Heart right ventricle (tissue), 16 donors: ENCODE results near the gene DBNL. TPM values are rescaled to one million over a fixed set of nuclear protein-coding genes. Genes with fewer than 3 reads are reported as not detected.
A peak's percentile ranks its signal among the peaks of the same experiment; 100 is the strongest.

Experiments used
- ATAC-seq, 8 donors: fragments of 200-7000 bp; cut with Tn5 transposase; one replicate each; pipeline ENCODE4 v1.9.1; 2020; ENCODE audit warnings: mild to moderate bottlenecking in 8 of 8, moderate library complexity in 8 of 8, moderate number of reproducible peaks in 1 of 8
- DNase-seq, 2 donors: peaks; one replicate each; pipeline ENCODE4 v3.0.0-alpha.2; 2020
- H3K27ac ChIP-seq, 10 donors: fragments of 200-600 bp; sonication (generic) in 2 of 10; one replicate each; pipeline versions ENCODE4 v1.5.0 to v1.8.0; 2020 to 2022; ENCODE audit warnings: mild to moderate bottlenecking in 3 of 10
- H3K27me3 ChIP-seq, 7 donors: fragments of 200-600 bp; one replicate each; pipeline ENCODE4 v1.8.0; 2021 to 2022; ENCODE audit warnings: mild to moderate bottlenecking in 2 of 7
- H3K36me3 ChIP-seq, 9 donors: fragments of 200-600 bp; sonication (generic) in 1 of 9; one replicate each; pipeline versions ENCODE4 v1.5.0 to v1.8.0; 2020 to 2022; ENCODE audit warnings: mild to moderate bottlenecking in 2 of 9
- H3K4me1 ChIP-seq, 9 donors: fragments of 200-600 bp; sonication (generic) in 1 of 9; one replicate each; pipeline versions ENCODE4 v1.5.0 to v1.8.0; 2020 to 2022; ENCODE audit warnings: mild to moderate bottlenecking in 4 of 9
- H3K4me3 ChIP-seq, 10 donors: fragments of 200-600 bp; sonication (generic) in 2 of 10; one replicate each; pipeline versions ENCODE4 v1.5.0 to v1.8.0; 2020 to 2022; ENCODE audit warnings: mild to moderate bottlenecking in 7 of 10, moderate library complexity in 2 of 10
- H3K9me3 ChIP-seq, 11 donors: fragments of 200-600 bp in 10 of 11; sonication (generic) in 2 of 11; one replicate each; pipeline versions ENCODE4 v1.5.0 to v1.8.0; 2013 to 2022; ENCODE audit warnings: mild to moderate bottlenecking in 2 of 11, control low read depth in 1 of 11, moderate library complexity in 1 of 11
- CTCF ChIP-seq, 9 donors: fragments of 200-600 bp; sonication (generic) in 2 of 9; IDR thresholded peaks; one replicate each; pipeline versions ENCODE4 v1.5.0 to v1.8.0; 2021 to 2022; ENCODE audit warnings: antibody characterized with exemption in 9 of 9, mild to moderate bottlenecking in 5 of 9, moderate library complexity in 1 of 9
- WGBS, 2 donors: extraction: QIAGEN DNeasy Blood & Tissue Kit; methylation state at CpG; one replicate each; pipeline ENCODE4 v1.1.7; 2013; ENCODE audit warnings: inconsistent platforms in 1 of 2; 5-methylcytosine and 5-hydroxymethylcytosine counted together
- intact Hi-C, 10 donors: fragments of 100-400 bp; cut with DNase I; formaldehyde crosslinking; loops; one replicate each; pipeline versions ENCODE4 v1.11.1 to v1.14.2; 2022
- polyA plus RNA-seq, 2 donors: library from polyadenylated mRNA; stranded (reverse); fragments of 200-250 nt; gene quantifications; one replicate each; pipeline ENCODE4 v1.2.3, GENCODE V29; 2013
- total RNA-seq, 10 donors: library from RNA; stranded (reverse); fragmentation: NEBNext Ultra II Directional in 3 of 10; extraction: Animal tissue kit (Norgen Biotek cat#: 25700) in 3 of 10; gene quantifications; one replicate each; pipeline versions ENCODE4 v1.2.1 to v1.2.4, GENCODE V29; 2021 to 2023
- donor health status: Arrhythmogenic right ventricular cardiomyopathy.
- donor health status: ischemic (EF 13 %, LVEDD 7.1; RV severe dilation, severe dysfunction).
- donor health status: healthy with polysubstance abuse.
- donor health status: DM: no; HTN: yes; CAD: no.
- donor health status: DM: no; HTN: no; CAD: no.
- donor health status: ischemic (EF 25% LVEDD 6.9; RV normal size, moderate dysfunction).
- donor health status: ischemic (EF 25% LVEDD 5.7; RV mildly dilated, moderate dysfunction).
- donor health status: healthy.
- donor health status: DM: yes; HTN: yes; CAD: no.
- donor health status: Ischemic cardiomyopathy.
- donor health status: ischemic (EF 35%, LVEDD 5.7; RV mildly dilated, moderate dysfunction).
- donor health status: nonischemic (EF 11% LVEDD 7.7; RV severe dilation, severe dysfunction).
- donor health status: DM: yes; HTN: yes; CAD: no.
- donor health status: PGD.
- donor health status: ischemic (EF 29% LVEDD 5.4; RV normal size, mild dysfunction).
- donor health status: nonischemic (EF 23%, LVEDD 6.1; RV moderate dilation, normal function).

Gene DBNL
- total and polyA plus RNA-seq, 12 donors, result 26.0 to 74.3 (median 35.4) TPM

- no peak overlapping the region for H3K4me3 ChIP-seq
- no peaks in the 10 kb centered on the region for H3K9me3 ChIP-seq
- 93 to 96% methylated on average over 17 of the region's 17 CpGs for WGBS, 2 donors
- peaks cover 25 to 85% (median 57%) of the 10 kb centered on the region in 9 donors for H3K4me1 ChIP-seq
- peak overlapping the region in 3 of 10 donors; percentile 31 to 84 (median 45) for H3K27ac ChIP-seq
- intact Hi-C loops, result loop anchor here in 2 of 10 donors (5.0 to 10.0 kb wide), 2 partner anchors 47 to 119 kb away; partner anchors contain the start of gene POLD2 (in 1 of the 2)
- DNase-seq (no peak), ATAC-seq (no peak)
- no peak for TF ChIP-seq CTCF (IDR thresholded peaks at IDR 0.05)
- no peaks in the 10 kb centered on the region for H3K27me3 ChIP-seq
- H3K36me3 ChIP-seq, result peaks cover 0 to 79% (median 51%) of the 10 kb centered on the region in 9 donors
These were observed 31.0 kb downstream of the DBNL start for GRCh38 chr7:44075296-44076075.

DNA sequence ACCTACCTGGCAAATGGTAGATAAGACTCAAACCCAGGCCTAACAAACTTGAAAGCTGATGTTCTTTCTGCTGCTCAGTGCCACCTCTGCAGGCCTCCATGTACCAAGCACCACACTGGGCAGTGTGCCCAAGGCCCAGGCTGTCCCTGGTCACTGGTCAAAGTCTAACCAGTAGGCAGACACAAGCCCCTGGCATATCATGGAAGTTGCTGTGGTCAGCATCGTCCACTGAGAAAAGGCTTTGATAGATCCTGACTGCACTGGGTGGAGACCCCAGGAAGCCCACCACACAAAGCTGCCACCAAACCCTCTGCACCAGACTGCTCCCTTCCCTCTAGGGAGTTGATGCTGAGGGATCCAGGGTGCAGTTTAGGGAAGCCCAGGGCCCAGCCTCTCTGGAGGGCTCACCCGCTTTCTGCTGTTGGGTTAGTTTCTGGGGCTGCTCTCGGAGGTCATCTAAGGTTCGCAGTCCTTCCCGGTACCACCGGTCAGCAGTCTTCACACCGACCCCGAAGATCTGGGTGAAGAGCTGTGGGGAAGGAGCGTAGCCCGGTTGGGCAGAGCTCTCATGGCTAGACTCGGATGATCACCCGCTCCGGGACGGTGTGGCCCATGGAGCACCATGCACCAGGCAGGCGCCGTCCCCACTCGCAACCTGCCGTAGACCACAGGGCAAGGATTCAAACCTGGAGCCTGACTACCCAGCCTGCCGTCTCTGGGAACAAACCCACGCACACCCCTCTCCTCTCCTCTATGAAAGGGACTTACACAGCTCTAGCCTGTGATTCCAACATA lies 31.8 kb downstream of the DBNL start:
- Histone ChIP-seq H3K27ac (peak overlapping the region in 6 of 10 donors; percentile 2 to 84 (median 62)), H3K4me1 (peaks cover 28 to 90% (median 65%) of the 10 kb centered on the region in 9 donors), H3K9me3 (no peaks in the 10 kb centered on the region), H3K36me3 (peaks cover 0 to 82% (median 53%) of the 10 kb centered on the region in 9 donors), H3K27me3 (no peaks in the 10 kb centered on the region), H3K4me3 (no peak overlapping the region)
- no peak for DNase-seq
- ATAC-seq, result no peak
- TF ChIP-seq CTCF (IDR thresholded peaks at IDR 0.05), result no peak
- WGBS, 2 donors, result 93 to 96% methylated on average over 20 of the region's 20 CpGs
- intact Hi-C loops, result loop anchor here in 2 of 10 donors (5.0 to 10.0 kb wide), 2 partner anchors 46 to 119 kb away; partner anchors contain the start of gene POLD2 (in 1 of the 2)

GRCh38 chr7:44077061-44077460 lies 32.6 kb downstream of the DBNL start:
- 86 to 88% methylated on average over 9 of the region's 9 CpGs for WGBS, 2 donors
- TF ChIP-seq CTCF (IDR thresholded peaks at IDR 0.05), result no peak
- intact Hi-C loops, result loop anchor here in 2 of 10 donors (5.0 to 10.0 kb wide), 2 partner anchors 45 to 118 kb away; partner anchors contain the start of gene POLD2 (in 1 of the 2)

DNA sequence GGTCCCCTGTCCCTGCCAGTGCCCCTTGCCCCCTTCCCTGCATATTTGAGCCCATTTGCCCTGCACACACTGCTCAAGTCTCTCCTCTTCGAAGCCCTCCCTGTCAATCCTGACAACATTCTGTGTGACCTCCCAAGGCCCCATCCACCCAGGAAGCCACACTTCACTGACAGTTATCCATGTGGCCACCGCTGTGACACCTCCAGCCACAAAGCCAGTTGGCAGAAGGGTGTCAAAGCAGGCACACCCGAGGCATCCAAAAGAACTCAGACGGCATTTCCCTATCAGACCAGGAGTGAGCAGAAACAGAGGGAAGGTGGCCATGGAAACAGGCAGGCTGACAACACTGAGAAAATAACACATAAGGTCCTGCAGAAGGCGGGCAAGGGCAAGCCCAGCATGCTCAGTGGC lies 33.2 kb downstream of the DBNL start:
- Histone ChIP-seq H3K27ac (peak overlapping the region in 8 of 10 donors; percentile 74 to 96 (median 78)), H3K4me1 (peaks cover 22 to 82% (median 58%) of the 10 kb centered on the region in 9 donors), H3K36me3 (peaks cover 0 to 81% (median 53%) of the 10 kb centered on the region in 9 donors), H3K9me3 (no peaks in the 10 kb centered on the region), H3K4me3 (no peak overlapping the region), H3K27me3 (no peaks in the 10 kb centered on the region)
- WGBS, 2 donors, result 44 to 58% methylated on average over 5 of the region's 5 CpGs
- intact Hi-C loops, result loop anchor here in 2 of 10 donors (5.0 to 10.0 kb wide), 2 partner anchors 45 to 117 kb away; partner anchors contain the start of gene POLD2 (in 1 of the 2)
- ATAC-seq, result peak; percentile 1 to 52 (median 26)
- TF ChIP-seq CTCF (IDR thresholded peaks at IDR 0.05), result no peak
- peak in 1 of 2 donors; percentile 72 for DNase-seq

More at GRCh38 chr7:44077061-44077460, 32.6 kb downstream of the DBNL start:
- DNase-seq (no peak), ATAC-seq (no peak)
- Histone ChIP-seq H3K27ac (peak overlapping the region in 8 of 10 donors; percentile 19 to 96 (median 78)), H3K4me3 (no peak overlapping the region), H3K4me1 (peaks cover 24 to 88% (median 65%) of the 10 kb centered on the region in 9 donors), H3K36me3 (peaks cover 0 to 82% (median 53%) of the 10 kb centered on the region in 9 donors), H3K27me3 (no peaks in the 10 kb centered on the region), H3K9me3 (no peaks in the 10 kb centered on the region)
